CD8-positive, alpha-beta memory T cell (primary cell): ENCODE data around the gene NUBPL. TPM values are rescaled to one million over a fixed set of nuclear protein-coding genes. Genes with fewer than 3 reads are reported as not detected.
"Not testable (repeated sequence)": the region's sequence is repeated elsewhere in the genome, so short reads cannot be mapped to it uniquely, and the experiment has no call there.

Experiments used
- CTCF ChIA-PET: fragments of 350-600 bp; sonication (Branson Sonifier 250); formaldehyde crosslinking; loops from one replicate; lab custom pipeline; 2021; ENCODE audit warnings: antibody characterized with exemption; lab: Charles Lee
- POLR2A ChIA-PET: fragments of 350-600 bp; sonication (Branson Sonifier 250); formaldehyde crosslinking; loops from one replicate; lab custom pipeline; 2021; ENCODE audit warnings: antibody characterized with exemption; lab: Charles Lee
- DNase-seq, 5 donors: peaks; one replicate each; pipeline versions ENCODE4 v3.0.0 to v3.0.0-alpha.2; 2020 to 2022; ENCODE audit warnings: mixed read lengths in 1 of 5
- H3K27ac ChIP-seq: one replicate; pipeline ENCODE4 v1.7.0; 2013; ENCODE audit warnings: low read depth, mild to moderate bottlenecking, low read length, moderate library complexity
- H3K27me3 ChIP-seq: 2 replicates; pipeline ENCODE4 v1.7.0; 2013; ENCODE audit warnings: low read length, mild to moderate bottlenecking; ENCODE audit not compliant: insufficient read depth, poor library complexity, severe bottlenecking
- H3K36me3 ChIP-seq: 2 replicates; pipeline ENCODE4 v1.7.0; 2013; ENCODE audit warnings: mild to moderate bottlenecking, low read length, moderate library complexity; ENCODE audit not compliant: insufficient read depth
- H3K4me1 ChIP-seq: 2 replicates; pipeline ENCODE4 v1.7.0; 2013; ENCODE audit warnings: mild to moderate bottlenecking, low read length, moderate library complexity; ENCODE audit not compliant: insufficient read depth
- H3K4me3 ChIP-seq: 2 replicates; pipeline ENCODE4 v1.7.0; 2013; ENCODE audit warnings: mild to moderate bottlenecking, low read length
- H3K9me3 ChIP-seq: 2 replicates; pipeline ENCODE4 v1.7.0; 2013; ENCODE audit warnings: mild to moderate bottlenecking, low read length
- H3K27ac Mint-ChIP-seq, 8 donors: one replicate each; pipeline ENCODE4 v1.8.0; 2020 to 2021; ENCODE audit warnings: mixed read lengths in 8 of 8, mild to moderate bottlenecking in 6 of 8, inconsistent platforms in 3 of 8, moderate library complexity in 3 of 8
- H3K27me3 Mint-ChIP-seq, 2 donors: one replicate each; pipeline ENCODE4 v1.8.0; 2020 to 2021; ENCODE audit warnings: mixed read lengths in 2 of 2, mild to moderate bottlenecking in 1 of 2, moderate library complexity in 1 of 2
- H3K36me3 Mint-ChIP-seq, 3 donors: one replicate each; pipeline ENCODE4 v1.8.0; 2020 to 2021; ENCODE audit warnings: mixed read lengths in 3 of 3, inconsistent platforms in 1 of 3, mild to moderate bottlenecking in 1 of 3
- H3K4me1 Mint-ChIP-seq, 3 donors: one replicate each; pipeline ENCODE4 v1.8.0; 2020 to 2021; ENCODE audit warnings: mixed read lengths in 3 of 3, inconsistent platforms in 1 of 3, mild to moderate bottlenecking in 1 of 3
- H3K4me3 Mint-ChIP-seq, 7 donors: one replicate each; pipeline ENCODE4 v1.8.0; 2020 to 2021; ENCODE audit warnings: mixed read lengths in 7 of 7, mild to moderate bottlenecking in 6 of 7, moderate library complexity in 4 of 7, inconsistent platforms in 2 of 7
- H3K9me3 Mint-ChIP-seq, 5 donors: one replicate each; pipeline ENCODE4 v1.8.0; 2020 to 2022; ENCODE audit warnings: mixed read lengths in 5 of 5, mild to moderate bottlenecking in 3 of 5, moderate library complexity in 2 of 5, inconsistent platforms in 1 of 5
- polyA plus RNA-seq: library from polyadenylated mRNA; unstranded; fragments of 300-500 nt; fragmentation: Illumina TruSeq; gene quantifications from one replicate; pipeline ENCODE4 v1.2.3, GENCODE V29; 2021
- total RNA-seq, 2 experiments: library from RNA; stranded (reverse); gene quantifications; one replicate each; pipeline ENCODE4 v1.2.3, GENCODE V29; 2021

Gene NUBPL
- total and polyA plus RNA-seq, 3 experiments from 2014 or later: 5.2 to 13.0 (median 10.9) TPM

GRCh38 chr14:31856003-31856402 lies 294.8 kb downstream of the NUBPL start:
- POLR2A ChIA-PET, DNase-seq, H3K4me3 ChIP-seq, CTCF ChIA-PET, H3K4me1 ChIP-seq, H3K27ac ChIP-seq, H3K36me3 ChIP-seq, H3K9me3 ChIP-seq, H3K27me3 ChIP-seq, H3K27me3 Mint-ChIP-seq, H3K4me1 Mint-ChIP-seq, H3K27ac Mint-ChIP-seq, H3K4me3 Mint-ChIP-seq: not testable (repeated sequence)
- Mint-ChIP-seq H3K9me3 (peaks cover 0 to 33% (median 14%) of the 10 kb centered on the region in 5 donors), H3K36me3 (peaks cover 29 to 86% (median 64%) of the 10 kb centered on the region in 3 donors)

GRCh38 chr14:31858868-31859267 lies 297.7 kb downstream of the NUBPL start:
- Histone ChIP-seq H3K27me3 (no peaks in the 10 kb centered on the region), H3K4me3 (no peak overlapping the region), H3K27ac (no peak overlapping the region), H3K9me3 (no peaks in the 10 kb centered on the region), H3K36me3 (no peaks in the 10 kb centered on the region), H3K4me1 (no peaks in the 10 kb centered on the region)
- Mint-ChIP-seq H3K4me3 (no peak overlapping the region), H3K27me3 (no peaks in the 10 kb centered on the region), H3K4me1 (no peaks in the 10 kb centered on the region), H3K9me3 (peaks cover 16 to 59% (median 20%) of the 10 kb centered on the region in 5 donors), H3K36me3 (peaks cover 25 to 72% (median 47%) of the 10 kb centered on the region in 3 donors), H3K27ac (no peak overlapping the region)
- DNase-seq: no peak
- ChIA-PET CTCF (no interaction called here), POLR2A (no interaction called here)

- CTCF ChIA-PET: no interaction called here
- Mint-ChIP-seq H3K4me3 (no peak overlapping the region), H3K27ac (peak overlapping the region in 1 of 8 donors; percentile 30), H3K36me3 (peaks cover 5 to 28% (median 7%) of the 10 kb centered on the region in 3 donors), H3K9me3 (peaks cover 30 to 79% (median 62%) of the 10 kb centered on the region in 5 donors), H3K27me3 (no peaks in the 10 kb centered on the region), H3K4me1 (no peaks in the 10 kb centered on the region)
- H3K36me3 ChIP-seq: no peaks in the 10 kb centered on the region
- no peaks in the 10 kb centered on the region for H3K27me3 ChIP-seq
- H3K27ac ChIP-seq: no peak overlapping the region
- no peaks in the 10 kb centered on the region for H3K9me3 ChIP-seq
- H3K4me1 ChIP-seq: no peaks in the 10 kb centered on the region
- no peak for DNase-seq
- no peak overlapping the region for H3K4me3 ChIP-seq
- POLR2A ChIA-PET: no interaction called here
Observed at GRCh38 chr14:31864937-31865855, 304.0 kb downstream of the NUBPL start.

- no peak overlapping the region for H3K4me3 Mint-ChIP-seq
- H3K4me1 Mint-ChIP-seq: no peaks in the 10 kb centered on the region
- H3K9me3 Mint-ChIP-seq: peaks cover 32 to 69% (median 56%) of the 10 kb centered on the region in 5 donors
- H3K27ac Mint-ChIP-seq: no peak overlapping the region
- ChIA-PET POLR2A (no interaction called here), CTCF (no interaction called here)
- DNase-seq: no peak
- H3K4me3 ChIP-seq: no peak overlapping the region
- no peaks in the 10 kb centered on the region for H3K27me3 Mint-ChIP-seq
- H3K9me3 ChIP-seq: no peaks in the 10 kb centered on the region
- H3K27me3 ChIP-seq: no peaks in the 10 kb centered on the region
- no peaks in the 10 kb centered on the region for H3K36me3 ChIP-seq
- H3K4me1 ChIP-seq: no peaks in the 10 kb centered on the region
- peaks cover 0 to 10% (median 2%) of the 10 kb centered on the region in 3 donors for H3K36me3 Mint-ChIP-seq
- no peak overlapping the region for H3K27ac ChIP-seq
Observed at GRCh38 chr14:31867570-31867969, 306.4 kb downstream of the NUBPL start.

- DNase-seq, H3K27ac ChIP-seq, POLR2A ChIA-PET, H3K36me3 Mint-ChIP-seq, H3K4me1 ChIP-seq, H3K4me3 ChIP-seq, H3K9me3 ChIP-seq, CTCF ChIA-PET, H3K36me3 ChIP-seq, H3K27me3 Mint-ChIP-seq, H3K4me1 Mint-ChIP-seq, H3K27me3 ChIP-seq, H3K27ac Mint-ChIP-seq: not testable (repeated sequence)
- Mint-ChIP-seq H3K4me3 (peak overlapping the region in 2 of 7 donors; percentile 33 to 53), H3K9me3 (peaks cover 32 to 64% (median 53%) of the 10 kb centered on the region in 5 donors)
Observed at GRCh38 chr14:31868096-31868495, 306.9 kb downstream of the NUBPL start.

- H3K4me1 Mint-ChIP-seq: no peaks in the 10 kb centered on the region
- peaks cover 2 to 3% of the 10 kb centered on the region in 2 donors for H3K27me3 Mint-ChIP-seq
- H3K27ac Mint-ChIP-seq: no peak overlapping the region
- CTCF ChIA-PET: no interaction called here
- Histone ChIP-seq H3K27me3 (no peaks in the 10 kb centered on the region), H3K9me3 (no peaks in the 10 kb centered on the region), H3K4me3 (no peak overlapping the region), H3K27ac (no peak overlapping the region), H3K4me1 (no peaks in the 10 kb centered on the region), H3K36me3 (no peaks in the 10 kb centered on the region)
- POLR2A ChIA-PET: no interaction called here
- DNase-seq: no peak
- no peaks in the 10 kb centered on the region for H3K36me3 Mint-ChIP-seq
- H3K4me3 Mint-ChIP-seq: no peak overlapping the region
- H3K9me3 Mint-ChIP-seq: peaks cover 0 to 4% (median 2%) of the 10 kb centered on the region in 5 donors
Observed at GRCh38 chr14:31876741-31877140, 315.5 kb downstream of the NUBPL start.

GRCh38 chr14:31877255-31877798 lies 316.1 kb downstream of the NUBPL start:
- Mint-ChIP-seq H3K36me3 (no peaks in the 10 kb centered on the region), H3K4me3 (no peak overlapping the region), H3K27ac (no peak overlapping the region), H3K4me1 (no peaks in the 10 kb centered on the region), H3K9me3 (peaks cover 0 to 4% (median 2%) of the 10 kb centered on the region in 5 donors), H3K27me3 (peaks cover 2 to 5% of the 10 kb centered on the region in 2 donors)
- Histone ChIP-seq H3K27me3 (no peaks in the 10 kb centered on the region), H3K27ac (no peak overlapping the region), H3K4me3 (no peak overlapping the region), H3K9me3 (no peaks in the 10 kb centered on the region), H3K4me1 (no peaks in the 10 kb centered on the region), H3K36me3 (no peaks in the 10 kb centered on the region)
- DNase-seq: no peak
- ChIA-PET POLR2A (no interaction called here), CTCF (no interaction called here)

GRCh38 chr14:31879661-31880348 lies 318.6 kb downstream of the NUBPL start:
- no peak overlapping the region for H3K27ac ChIP-seq
- no peaks in the 10 kb centered on the region for H3K4me1 Mint-ChIP-seq

More at GRCh38 chr14:31879661-31880348, 318.6 kb downstream of the NUBPL start:
- ChIA-PET CTCF (no interaction called here), POLR2A (no interaction called here)
- H3K4me3 ChIP-seq: no peak overlapping the region
- Mint-ChIP-seq H3K36me3 (no peaks in the 10 kb centered on the region), H3K9me3 (peaks cover 0 to 2% (median 0%) of the 10 kb centered on the region in 5 donors), H3K27me3 (peaks cover 2 to 5% of the 10 kb centered on the region in 2 donors), H3K4me3 (no peak overlapping the region), H3K27ac (no peak overlapping the region)
- no peaks in the 10 kb centered on the region for H3K9me3 ChIP-seq
- H3K27me3 ChIP-seq: no peaks in the 10 kb centered on the region
- H3K4me1 ChIP-seq: no peaks in the 10 kb centered on the region
- no peaks in the 10 kb centered on the region for H3K36me3 ChIP-seq
- DNase-seq: no peak
